Psoas muscle (tissue), 8 donors: ENCODE results near the gene FBXL20. TPM values are rescaled to one million over a fixed set of nuclear protein-coding genes. Genes with fewer than 3 reads are reported as not detected.

ENCODE experiments used
- ATAC-seq, 4 donors: fragments of 200-7000 bp; cut with Tn5 transposase; one replicate each; pipeline ENCODE4 v1.9.1; 2020; ENCODE audit warnings: moderate library complexity in 3 of 4, mild to moderate bottlenecking in 2 of 4
- DNase-seq, 2 donors: peaks; one replicate each; pipeline ENCODE4 v3.0.0-alpha.2; 2020
- H3K27ac ChIP-seq: fragments of 200-600 bp; one replicate; pipeline ENCODE4 v1.8.0; 2022
- H3K27me3 ChIP-seq, 3 donors: fragments of 200-600 bp in 1 of 3; one replicate each; pipeline versions ENCODE4 v1.6.1 to v1.8.0; 2013 to 2022; ENCODE audit warnings: low read length in 2 of 3, mild to moderate bottlenecking in 2 of 3, moderate library complexity in 1 of 3; ENCODE audit not compliant: insufficient read depth in 3 of 3
- H3K36me3 ChIP-seq, 2 donors: fragments of 200-600 bp in 1 of 2; one replicate each; pipeline versions ENCODE4 v1.6.1 to v1.8.0; 2013 to 2022; ENCODE audit warnings: low read depth in 1 of 2, mild to moderate bottlenecking in 1 of 2, moderate library complexity in 1 of 2; ENCODE audit not compliant: insufficient read depth in 1 of 2
- H3K4me1 ChIP-seq: fragments of 200-600 bp; one replicate; pipeline ENCODE4 v1.8.0; 2022
- H3K4me3 ChIP-seq: fragments of 200-600 bp; one replicate; pipeline ENCODE4 v1.8.0; 2022; ENCODE audit warnings: mild to moderate bottlenecking
- H3K9me3 ChIP-seq: fragments of 200-600 bp; one replicate; pipeline ENCODE4 v1.8.0; 2022
- WGBS, 3 donors: extraction: QIAGEN DNeasy Blood & Tissue Kit; methylation state at CpG; one replicate each; pipeline versions ENCODE4 v1.1.6 to v1.1.7; 2013; 5-methylcytosine and 5-hydroxymethylcytosine counted together
- intact Hi-C, 2 donors: fragments of 100-400 bp; cut with DNase I; formaldehyde crosslinking; loops; one replicate each; pipeline versions ENCODE4 v1.11.0 to v1.14.2; 2022
- polyA plus RNA-seq, 3 donors: library from polyadenylated mRNA; stranded (reverse); fragments of 200-250 nt; gene quantifications; one replicate each; pipeline ENCODE4 v1.2.3, GENCODE V29; 2013
- total RNA-seq, 4 donors: library from RNA; stranded (reverse); fragmentation: NEBNext Ultra II Directional in 2 of 4; extraction: Animal tissue kit (Norgen Biotek cat#: 25700) in 2 of 4; gene quantifications; one replicate each; pipeline versions ENCODE4 v1.2.1 to v1.2.4, GENCODE V29; 2021 to 2023
- TF ChIP-seq, protein P1 (sequence below): fragments of 200-600 bp; IDR thresholded peaks from one replicate; pipeline ENCODE4 v1.8.0; 2022; ENCODE audit warnings: antibody characterized with exemption
- donor health status: healthy with polysubstance abuse.
- donor health status: DM: no; HTN: no; CAD: no; lungs with moderate emphysema.
- donor health status: Bipolar disorder and iron deficiency.
- donor health status: healthy.
- donor health status: DM: yes; HTN: yes; CAD: no.
- donor health status: DM: no; HTN: no; CAD: no.
- donor health status: DM: no; HTN: no; CAD: no.
- donor health status: DM: yes; HTN: yes; CAD: no.

FBXL20 gene
- total and polyA plus RNA-seq, 7 donors: 0.89 to 8.7 (median 8.0) TPM

DNA sequence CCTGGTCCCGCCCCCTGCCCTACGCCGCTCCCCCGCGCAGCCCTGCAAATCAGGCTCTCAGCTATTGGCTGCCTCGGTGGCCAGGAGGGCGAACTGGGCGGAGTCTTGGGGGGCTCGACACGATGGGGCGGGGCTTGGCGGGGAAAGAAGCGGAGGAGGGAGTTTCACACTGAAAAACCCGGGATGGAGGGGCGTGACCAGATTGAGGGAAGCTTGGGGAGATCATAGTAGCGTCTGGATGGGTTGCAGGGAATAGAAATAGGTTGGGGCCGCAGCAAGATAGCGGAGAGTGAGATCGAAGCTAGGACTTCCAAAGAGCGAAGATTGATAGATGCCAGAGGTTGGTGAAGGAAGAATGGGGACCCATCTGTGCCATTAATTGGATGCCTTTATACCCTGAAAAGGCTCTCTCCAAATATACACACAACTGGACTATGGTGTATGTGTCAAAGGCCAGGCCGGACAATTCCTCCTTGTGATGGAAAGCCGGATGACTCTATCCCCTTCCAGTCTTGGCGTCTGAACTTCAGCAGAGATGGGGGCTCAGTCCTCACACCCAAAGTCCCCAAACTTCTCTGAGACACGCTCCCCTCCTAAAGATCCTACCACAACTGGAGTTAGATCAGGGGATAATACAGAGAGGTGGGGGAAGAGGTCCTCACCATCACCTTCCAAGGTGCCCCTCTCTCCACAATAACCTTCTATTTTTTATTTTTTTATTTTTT, 175.3 kb downstream of the FBXL20 start:
- Histone ChIP-seq H3K4me1 (peaks cover 19% of the 10 kb centered on the region), H3K36me3 (no peaks in the 10 kb centered on the region), H3K4me3 (peak overlapping the region; percentile 62), H3K27me3 (peaks cover 0 to 27% (median 7%) of the 10 kb centered on the region in 3 donors), H3K9me3 (no peaks in the 10 kb centered on the region), H3K27ac (no peak overlapping the region)
- intact Hi-C loops: no loop called here
- TF ChIP-seq, protein P1, sequence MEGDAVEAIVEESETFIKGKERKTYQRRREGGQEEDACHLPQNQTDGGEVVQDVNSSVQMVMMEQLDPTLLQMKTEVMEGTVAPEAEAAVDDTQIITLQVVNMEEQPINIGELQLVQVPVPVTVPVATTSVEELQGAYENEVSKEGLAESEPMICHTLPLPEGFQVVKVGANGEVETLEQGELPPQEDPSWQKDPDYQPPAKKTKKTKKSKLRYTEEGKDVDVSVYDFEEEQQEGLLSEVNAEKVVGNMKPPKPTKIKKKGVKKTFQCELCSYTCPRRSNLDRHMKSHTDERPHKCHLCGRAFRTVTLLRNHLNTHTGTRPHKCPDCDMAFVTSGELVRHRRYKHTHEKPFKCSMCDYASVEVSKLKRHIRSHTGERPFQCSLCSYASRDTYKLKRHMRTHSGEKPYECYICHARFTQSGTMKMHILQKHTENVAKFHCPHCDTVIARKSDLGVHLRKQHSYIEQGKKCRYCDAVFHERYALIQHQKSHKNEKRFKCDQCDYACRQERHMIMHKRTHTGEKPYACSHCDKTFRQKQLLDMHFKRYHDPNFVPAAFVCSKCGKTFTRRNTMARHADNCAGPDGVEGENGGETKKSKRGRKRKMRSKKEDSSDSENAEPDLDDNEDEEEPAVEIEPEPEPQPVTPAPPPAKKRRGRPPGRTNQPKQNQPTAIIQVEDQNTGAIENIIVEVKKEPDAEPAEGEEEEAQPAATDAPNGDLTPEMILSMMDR: no peak
- ATAC-seq: peak; percentile 56 to 72 (median 66)
- 16 to 20% (median 17%) methylated on average over 23 to 24 of the region's 24 CpGs for WGBS, 3 donors
- peak; percentile 82 to 83 for DNase-seq

DNA sequence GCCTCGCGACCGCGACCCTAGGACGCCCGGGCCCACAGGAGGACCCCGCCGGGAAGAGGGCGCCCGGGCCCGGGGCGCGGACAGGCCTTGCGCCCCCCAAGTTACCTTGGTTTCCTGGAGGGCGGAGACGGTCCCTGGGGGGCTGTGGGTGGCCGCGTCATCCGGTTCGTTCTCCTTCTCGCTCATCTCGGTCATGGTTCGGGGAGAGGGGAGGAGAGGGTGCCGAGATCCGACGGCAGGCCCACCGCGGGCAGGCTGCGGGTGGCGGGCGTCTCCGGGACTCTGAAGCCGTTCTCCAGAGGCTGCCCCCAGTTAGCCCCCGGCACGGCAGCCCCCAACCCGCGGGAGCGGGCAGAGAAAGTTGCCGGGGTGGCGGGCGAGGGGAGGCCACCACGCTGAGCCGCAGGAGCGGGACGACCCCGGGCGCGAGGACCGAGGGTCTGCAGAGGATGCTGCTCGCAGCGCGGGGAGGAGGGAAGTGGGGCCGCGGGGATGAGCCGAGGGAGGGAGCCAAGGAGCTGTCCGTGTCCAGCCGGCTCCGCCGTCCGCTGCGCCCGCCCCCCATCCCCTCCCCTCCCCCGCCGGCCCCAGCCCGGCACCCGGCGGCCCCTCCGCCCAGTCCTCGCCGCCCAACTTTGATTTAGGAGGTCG, 176.0 kb downstream of the FBXL20 start, which contains the start of gene STAC2:
STAC2 (minus strand) TSS at position 638 of the 651 bp plus-strand sequence; CDS start at position 195, 443 bp downstream.
- H3K27me3 ChIP-seq: peaks cover 0 to 27% (median 7%) of the 10 kb centered on the region in 3 donors
- peaks cover 19% of the 10 kb centered on the region for H3K4me1 ChIP-seq
- H3K4me3 ChIP-seq: peak within 1 kb of the TSS; percentile 62
- intact Hi-C loops: no loop called here
- DNase-seq: no peak
- H3K27ac ChIP-seq: no peak within 1 kb of the TSS
- peak in 3 of 4 donors; percentile 2 to 21 (median 5) for ATAC-seq
- 0 to 2% (median 2%) methylated on average over 39 to 70 of the region's 71 CpGs for WGBS, 3 donors
- H3K36me3 ChIP-seq: no peaks in the 10 kb centered on the region
- TF ChIP-seq, protein P1: no peak
- H3K9me3 ChIP-seq: no peaks in the 10 kb centered on the region

DNA sequence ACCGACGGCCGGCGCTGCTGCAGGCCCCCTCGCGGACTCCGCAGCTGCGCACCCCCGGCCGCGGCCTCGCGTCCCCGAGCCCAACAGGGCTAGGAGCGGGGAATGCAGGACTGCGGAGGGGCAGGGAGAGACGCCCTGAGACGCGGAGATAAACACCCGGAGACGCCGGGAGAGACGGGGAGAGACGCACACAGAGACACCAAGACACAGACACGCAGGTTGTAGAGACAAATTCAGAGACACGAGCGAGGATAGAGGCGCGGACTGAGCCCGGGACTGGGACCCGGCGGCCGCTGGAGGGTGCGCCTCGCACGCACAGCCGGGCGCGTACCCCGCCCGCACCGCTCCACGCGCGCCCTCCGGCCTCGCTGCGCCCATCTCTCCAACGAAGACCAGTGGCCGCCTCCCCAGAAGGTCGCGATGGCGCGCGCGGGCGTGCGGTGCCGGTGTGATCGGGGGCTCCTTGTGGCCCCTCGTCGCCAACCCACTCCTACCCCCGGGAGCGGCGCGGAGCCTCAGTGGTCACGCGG, 176.6 kb downstream of the FBXL20 start:
- peaks cover 0 to 27% (median 7%) of the 10 kb centered on the region in 3 donors for H3K27me3 ChIP-seq
- TF ChIP-seq, protein P1: no peak
- H3K4me1 ChIP-seq: peaks cover 22% of the 10 kb centered on the region
- DNase-seq (no peak), ATAC-seq (peak in 3 of 4 donors; percentile 8 to 44 (median 28))
- intact Hi-C loops: no loop called here
- 4 to 10% (median 8%) methylated on average over 36 to 68 of the region's 68 CpGs for WGBS, 3 donors
- peak overlapping the region; percentile 62 for H3K4me3 ChIP-seq
- H3K27ac ChIP-seq: no peak overlapping the region
- H3K36me3 ChIP-seq: no peaks in the 10 kb centered on the region
- no peaks in the 10 kb centered on the region for H3K9me3 ChIP-seq

DNA sequence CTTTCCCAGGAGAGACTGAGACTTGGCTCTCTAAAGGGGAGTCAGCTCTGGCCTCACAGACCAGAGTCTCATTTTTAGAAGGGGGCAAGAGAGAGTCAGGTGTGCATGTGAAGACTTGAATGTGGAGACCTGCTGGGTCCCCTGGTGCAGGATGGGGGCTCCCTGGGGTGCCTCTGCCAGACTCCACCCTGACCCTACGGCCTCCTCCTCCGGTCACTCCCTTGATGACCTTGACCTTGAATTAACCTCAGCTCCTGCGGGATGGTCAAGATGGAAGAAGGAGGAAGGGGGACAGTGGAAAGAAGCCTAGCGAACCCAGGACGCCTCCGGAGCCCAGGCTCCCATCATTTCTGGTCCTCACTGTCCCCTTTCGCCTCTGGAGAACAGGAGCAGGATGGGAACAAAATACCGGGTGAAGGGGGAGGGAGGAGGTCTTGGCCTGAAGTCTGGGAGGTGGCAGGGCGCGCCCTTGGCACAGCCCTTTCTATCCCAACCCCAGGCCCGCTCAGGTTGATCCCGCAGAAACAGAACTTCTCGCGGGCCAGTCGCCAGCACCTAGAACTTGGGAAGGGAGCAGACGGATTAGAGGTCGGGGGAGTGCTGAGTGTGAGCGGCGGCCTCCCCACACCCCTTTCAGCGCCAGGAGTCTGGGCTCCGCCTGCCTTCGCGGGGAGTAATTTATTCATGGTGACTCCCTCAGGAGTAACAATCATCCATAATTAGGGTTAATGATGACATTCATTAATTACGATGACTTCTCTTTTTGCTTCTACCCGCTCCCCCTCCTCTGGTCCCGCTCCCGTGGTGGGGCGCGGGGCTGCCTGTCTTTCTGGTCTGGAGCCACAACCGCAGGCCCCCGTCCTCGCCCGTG, 177.3 kb downstream of the FBXL20 start:
- no peak for DNase-seq
- Histone ChIP-seq H3K9me3 (no peaks in the 10 kb centered on the region), H3K4me1 (peaks cover 29% of the 10 kb centered on the region), H3K36me3 (no peaks in the 10 kb centered on the region), H3K27me3 (peaks cover 0 to 27% (median 7%) of the 10 kb centered on the region in 3 donors), H3K27ac (no peak overlapping the region), H3K4me3 (no peak overlapping the region)
- ATAC-seq: no peak
- 57 to 63% (median 62%) methylated on average over 33 of the region's 33 CpGs for WGBS, 3 donors
- TF ChIP-seq, protein P1: no peak
- intact Hi-C loops: no loop called here
